ENCODE results near the gene DLGAP1. TPM values are rescaled to one million over a fixed set of nuclear protein-coding genes. Genes with fewer than 3 reads are reported as not detected.

The DLGAP1 gene
- total RNA-seq, 1 experiment from 2014 or later = 23.0 TPM

GRCh38 chr18:3932276-3932675, 522.8 kb downstream of the DLGAP1 start (continued):
- TF ChIP-seq E2F5 (CRISPR knock-in tag; IDR thresholded peaks at IDR 0.05) (no peak), RELA (CRISPR knock-in tag; IDR thresholded peaks at IDR 0.05; ENCODE audit: borderline replicate concordance) (no peak), IRF2 (CRISPR knock-in tag; IDR thresholded peaks at IDR 0.05; ENCODE audit: borderline replicate concordance, low read depth) (no peak), OVOL2 (CRISPR knock-in tag; IDR thresholded peaks at IDR 0.05; ENCODE audit: borderline replicate concordance) (no peak), ZNF423 (CRISPR knock-in tag; IDR thresholded peaks at IDR 0.05) (no peak), ZNF232 (CRISPR knock-in tag; IDR thresholded peaks at IDR 0.05) (no peak)
- TF ChIP-seq, protein P1, sequence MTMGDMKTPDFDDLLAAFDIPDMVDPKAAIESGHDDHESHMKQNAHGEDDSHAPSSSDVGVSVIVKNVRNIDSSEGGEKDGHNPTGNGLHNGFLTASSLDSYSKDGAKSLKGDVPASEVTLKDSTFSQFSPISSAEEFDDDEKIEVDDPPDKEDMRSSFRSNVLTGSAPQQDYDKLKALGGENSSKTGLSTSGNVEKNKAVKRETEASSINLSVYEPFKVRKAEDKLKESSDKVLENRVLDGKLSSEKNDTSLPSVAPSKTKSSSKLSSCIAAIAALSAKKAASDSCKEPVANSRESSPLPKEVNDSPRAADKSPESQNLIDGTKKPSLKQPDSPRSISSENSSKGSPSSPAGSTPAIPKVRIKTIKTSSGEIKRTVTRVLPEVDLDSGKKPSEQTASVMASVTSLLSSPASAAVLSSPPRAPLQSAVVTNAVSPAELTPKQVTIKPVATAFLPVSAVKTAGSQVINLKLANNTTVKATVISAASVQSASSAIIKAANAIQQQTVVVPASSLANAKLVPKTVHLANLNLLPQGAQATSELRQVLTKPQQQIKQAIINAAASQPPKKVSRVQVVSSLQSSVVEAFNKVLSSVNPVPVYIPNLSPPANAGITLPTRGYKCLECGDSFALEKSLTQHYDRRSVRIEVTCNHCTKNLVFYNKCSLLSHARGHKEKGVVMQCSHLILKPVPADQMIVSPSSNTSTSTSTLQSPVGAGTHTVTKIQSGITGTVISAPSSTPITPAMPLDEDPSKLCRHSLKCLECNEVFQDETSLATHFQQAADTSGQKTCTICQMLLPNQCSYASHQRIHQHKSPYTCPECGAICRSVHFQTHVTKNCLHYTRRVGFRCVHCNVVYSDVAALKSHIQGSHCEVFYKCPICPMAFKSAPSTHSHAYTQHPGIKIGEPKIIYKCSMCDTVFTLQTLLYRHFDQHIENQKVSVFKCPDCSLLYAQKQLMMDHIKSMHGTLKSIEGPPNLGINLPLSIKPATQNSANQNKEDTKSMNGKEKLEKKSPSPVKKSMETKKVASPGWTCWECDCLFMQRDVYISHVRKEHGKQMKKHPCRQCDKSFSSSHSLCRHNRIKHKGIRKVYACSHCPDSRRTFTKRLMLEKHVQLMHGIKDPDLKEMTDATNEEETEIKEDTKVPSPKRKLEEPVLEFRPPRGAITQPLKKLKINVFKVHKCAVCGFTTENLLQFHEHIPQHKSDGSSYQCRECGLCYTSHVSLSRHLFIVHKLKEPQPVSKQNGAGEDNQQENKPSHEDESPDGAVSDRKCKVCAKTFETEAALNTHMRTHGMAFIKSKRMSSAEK (CRISPR knock-in tag; IDR thresholded peaks at IDR 0.05; ENCODE audit: borderline replicate concordance) = no peak

DNA sequence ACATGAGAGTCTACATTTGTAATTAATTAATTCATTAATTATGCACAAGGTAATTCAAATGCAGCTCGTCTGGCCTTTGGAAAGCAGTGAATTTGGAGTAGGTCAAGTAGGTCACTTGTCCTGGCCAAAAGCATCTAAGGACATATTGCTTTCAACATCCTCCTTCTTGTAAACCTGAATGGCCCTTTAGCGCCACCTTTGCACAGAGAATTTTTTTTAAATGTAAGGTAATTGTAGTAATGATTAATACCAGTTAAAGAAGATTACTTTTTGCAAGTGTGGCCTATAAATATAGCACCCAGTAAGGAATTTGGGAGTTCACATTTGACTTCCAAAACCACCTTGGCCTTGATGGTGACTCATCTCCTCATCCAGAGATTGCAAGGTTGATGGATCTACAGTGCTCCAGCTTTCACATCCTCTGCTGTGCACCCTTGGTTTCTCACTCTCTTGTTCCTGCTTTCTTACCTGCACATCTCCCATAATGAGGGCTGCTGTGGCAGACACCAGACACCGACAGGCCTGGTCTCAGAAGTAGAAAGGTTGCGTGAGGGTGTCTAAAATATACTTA, 523.5 kb downstream of the DLGAP1 start:
- ATAC-seq (no peak), DNase-seq (ENCODE audit: low spot score) (no peak)
- H3K27me3 Mint-ChIP-seq (ENCODE audit: low read depth) = no peaks in the 10 kb centered on the region
- CTCF ChIA-PET = interaction anchor here (1.1 to 1.3 kb wide), 2 partner anchors 39 to 160 kb away, joined by 4 to 5 read pairs; no protein-coding TSS in a partner anchor
- no peak overlapping the region for H3K27ac Mint-ChIP-seq
- POLR2A ChIA-PET = no interaction called here
- no peaks in the 10 kb centered on the region for H3K36me3 Mint-ChIP-seq
- peaks cover 20% of the 10 kb centered on the region for H3K4me1 Mint-ChIP-seq
- no peaks in the 10 kb centered on the region for H3K9me3 Mint-ChIP-seq
- no peak overlapping the region for H3K4me3 Mint-ChIP-seq
- no peak for TF ChIP-seq USF1 (CRISPR knock-in tag; IDR thresholded peaks at IDR 0.05)
- TF ChIP-seq NR3C1 (CRISPR knock-in tag; conservative IDR thresholded peaks at IDR 0.05; ENCODE audit: low read depth) = no peak
- TF ChIP-seq, protein P2, sequence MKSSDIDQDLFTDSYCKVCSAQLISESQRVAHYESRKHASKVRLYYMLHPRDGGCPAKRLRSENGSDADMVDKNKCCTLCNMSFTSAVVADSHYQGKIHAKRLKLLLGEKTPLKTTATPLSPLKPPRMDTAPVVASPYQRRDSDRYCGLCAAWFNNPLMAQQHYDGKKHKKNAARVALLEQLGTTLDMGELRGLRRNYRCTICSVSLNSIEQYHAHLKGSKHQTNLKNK (CRISPR knock-in tag; IDR thresholded peaks at IDR 0.05) = no peak
- TF ChIP-seq ATF6 (CRISPR knock-in tag; IDR thresholded peaks at IDR 0.05) = no peak
- TF ChIP-seq SMAD4 (CRISPR knock-in tag; IDR thresholded peaks at IDR 0.05) = no peak
- TF ChIP-seq, protein P3, sequence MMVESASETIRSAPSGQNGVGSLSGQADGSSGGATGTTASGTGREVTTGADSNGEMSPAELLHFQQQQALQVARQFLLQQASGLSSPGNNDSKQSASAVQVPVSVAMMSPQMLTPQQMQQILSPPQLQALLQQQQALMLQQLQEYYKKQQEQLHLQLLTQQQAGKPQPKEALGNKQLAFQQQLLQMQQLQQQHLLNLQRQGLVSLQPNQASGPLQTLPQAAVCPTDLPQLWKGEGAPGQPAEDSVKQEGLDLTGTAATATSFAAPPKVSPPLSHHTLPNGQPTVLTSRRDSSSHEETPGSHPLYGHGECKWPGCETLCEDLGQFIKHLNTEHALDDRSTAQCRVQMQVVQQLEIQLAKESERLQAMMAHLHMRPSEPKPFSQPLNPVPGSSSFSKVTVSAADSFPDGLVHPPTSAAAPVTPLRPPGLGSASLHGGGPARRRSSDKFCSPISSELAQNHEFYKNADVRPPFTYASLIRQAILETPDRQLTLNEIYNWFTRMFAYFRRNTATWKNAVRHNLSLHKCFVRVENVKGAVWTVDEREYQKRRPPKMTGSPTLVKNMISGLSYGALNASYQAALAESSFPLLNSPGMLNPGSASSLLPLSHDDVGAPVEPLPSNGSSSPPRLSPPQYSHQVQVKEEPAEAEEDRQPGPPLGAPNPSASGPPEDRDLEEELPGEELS (CRISPR knock-in tag; IDR thresholded peaks at IDR 0.05) = no peak
- TF ChIP-seq, protein P4, sequence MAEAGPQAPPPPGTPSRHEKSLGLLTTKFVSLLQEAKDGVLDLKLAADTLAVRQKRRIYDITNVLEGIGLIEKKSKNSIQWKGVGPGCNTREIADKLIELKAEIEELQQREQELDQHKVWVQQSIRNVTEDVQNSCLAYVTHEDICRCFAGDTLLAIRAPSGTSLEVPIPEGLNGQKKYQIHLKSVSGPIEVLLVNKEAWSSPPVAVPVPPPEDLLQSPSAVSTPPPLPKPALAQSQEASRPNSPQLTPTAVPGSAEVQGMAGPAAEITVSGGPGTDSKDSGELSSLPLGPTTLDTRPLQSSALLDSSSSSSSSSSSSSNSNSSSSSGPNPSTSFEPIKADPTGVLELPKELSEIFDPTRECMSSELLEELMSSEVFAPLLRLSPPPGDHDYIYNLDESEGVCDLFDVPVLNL (CRISPR knock-in tag; IDR thresholded peaks at IDR 0.05; ENCODE audit: borderline replicate concordance, low read depth) = no peak
- TF ChIP-seq GRHL2 (CRISPR knock-in tag; IDR thresholded peaks at IDR 0.05; ENCODE audit: insufficient replicate concordance, severe bottlenecking) = no peak

All from WTC11 (cell line).